GM18870 (cell line): Measurements from ENCODE around the gene ATXN7L1.

Experiments
- ATAC-seq: cut with Tn5 transposase; IDR thresholded peaks from one replicate; pipeline ENCODE4 v1.9.1; 2021; ENCODE audit warnings: moderate library complexity; ENCODE audit not compliant: unreplicated experiment

The ATXN7L1 gene

DNA sequence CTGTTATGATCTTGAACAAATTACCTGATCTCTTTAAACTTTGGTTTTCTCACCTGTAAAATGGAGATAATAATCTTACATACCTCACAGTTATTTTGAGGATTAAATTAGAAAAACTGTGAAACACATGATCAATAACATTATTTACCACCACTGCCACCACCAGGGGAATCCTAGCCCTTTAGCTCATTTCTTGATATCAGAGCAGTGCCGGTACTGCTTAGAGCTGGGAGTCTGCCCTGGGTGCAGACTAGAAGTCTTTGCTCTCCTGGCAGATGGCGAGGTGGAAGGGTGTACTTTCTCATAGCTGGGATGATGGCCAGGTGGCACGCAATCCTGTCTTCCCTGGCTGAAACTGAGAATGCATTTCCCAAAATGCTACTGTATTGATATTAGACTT lies 282.4 kb downstream of the ATXN7L1 start:
- no peak for ATAC-seq

DNA sequence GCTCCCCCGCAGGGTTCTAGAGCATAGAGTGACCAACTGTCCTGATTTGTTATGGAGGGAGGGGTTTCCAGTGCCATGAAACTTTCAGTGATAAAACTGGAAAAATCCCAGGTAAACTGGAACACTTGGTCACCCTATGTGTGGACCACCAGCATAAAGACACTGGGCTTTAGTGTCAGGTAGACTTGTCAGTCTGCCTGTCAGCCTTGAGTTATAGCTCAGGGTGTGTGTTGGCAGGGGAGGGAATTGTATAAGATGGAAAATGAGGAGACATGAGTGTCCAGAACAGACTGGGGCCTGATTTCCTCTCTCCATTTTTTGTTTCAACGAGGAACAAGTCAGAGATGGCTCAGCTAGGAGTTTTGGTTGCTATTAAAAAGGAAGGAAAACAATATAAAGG lies 284.9 kb downstream of the ATXN7L1 start:
- no peak for ATAC-seq

DNA sequence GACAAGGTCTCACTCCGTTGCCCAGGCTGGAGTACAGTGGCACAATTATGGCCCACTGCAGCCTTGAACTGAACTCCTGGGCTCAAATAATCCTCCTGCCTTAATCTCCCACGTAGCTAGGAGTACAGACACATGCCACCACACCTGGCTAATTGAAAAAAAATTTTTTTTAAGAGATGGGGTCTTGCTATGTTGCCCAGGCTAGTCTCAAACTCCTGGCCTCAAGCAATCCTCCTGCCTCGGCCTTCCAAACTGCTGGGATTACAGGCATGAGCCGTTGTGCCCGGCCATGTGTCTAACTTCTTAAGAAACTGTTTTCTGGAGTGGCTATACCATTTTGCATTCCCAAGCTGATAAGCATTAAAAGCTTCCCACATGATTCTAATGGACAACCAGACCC lies 285.6 kb downstream of the ATXN7L1 start:
- ATAC-seq: no peak

DNA sequence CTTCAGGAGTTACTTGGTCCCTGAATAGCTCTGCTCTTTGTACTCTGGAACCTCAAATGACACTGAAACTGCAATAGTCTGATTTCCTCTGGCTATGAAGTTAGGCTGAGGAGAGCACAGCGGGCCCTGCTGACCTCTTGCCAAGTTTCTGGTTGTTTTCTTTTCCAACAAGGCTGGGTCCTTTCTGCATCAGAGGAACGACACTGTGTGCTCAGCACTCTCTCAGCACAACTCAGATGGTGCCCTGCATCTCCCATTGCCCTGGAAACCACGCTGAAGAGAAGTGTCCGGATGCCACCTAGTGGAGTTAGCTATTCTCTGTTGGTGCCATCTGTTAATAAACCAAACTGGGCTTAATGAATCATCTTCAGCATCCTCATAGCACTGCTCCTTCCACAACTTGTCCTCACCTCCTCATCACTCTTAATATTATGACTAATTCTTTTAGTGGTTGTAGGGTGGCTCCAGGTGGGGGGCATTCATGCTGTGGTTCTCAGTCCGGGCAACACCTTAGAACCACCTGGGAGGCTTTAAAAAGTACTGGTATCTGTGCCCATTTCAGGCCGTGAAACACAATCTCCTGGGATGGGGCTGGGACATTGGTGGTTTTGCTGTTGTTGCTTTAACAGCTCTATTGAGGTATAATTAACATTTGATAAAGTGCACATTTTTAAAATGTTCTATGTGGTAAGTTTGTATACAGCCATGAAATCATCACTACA lies 286.9 kb downstream of the ATXN7L1 start:
- peak; percentile 84 for ATAC-seq

DNA sequence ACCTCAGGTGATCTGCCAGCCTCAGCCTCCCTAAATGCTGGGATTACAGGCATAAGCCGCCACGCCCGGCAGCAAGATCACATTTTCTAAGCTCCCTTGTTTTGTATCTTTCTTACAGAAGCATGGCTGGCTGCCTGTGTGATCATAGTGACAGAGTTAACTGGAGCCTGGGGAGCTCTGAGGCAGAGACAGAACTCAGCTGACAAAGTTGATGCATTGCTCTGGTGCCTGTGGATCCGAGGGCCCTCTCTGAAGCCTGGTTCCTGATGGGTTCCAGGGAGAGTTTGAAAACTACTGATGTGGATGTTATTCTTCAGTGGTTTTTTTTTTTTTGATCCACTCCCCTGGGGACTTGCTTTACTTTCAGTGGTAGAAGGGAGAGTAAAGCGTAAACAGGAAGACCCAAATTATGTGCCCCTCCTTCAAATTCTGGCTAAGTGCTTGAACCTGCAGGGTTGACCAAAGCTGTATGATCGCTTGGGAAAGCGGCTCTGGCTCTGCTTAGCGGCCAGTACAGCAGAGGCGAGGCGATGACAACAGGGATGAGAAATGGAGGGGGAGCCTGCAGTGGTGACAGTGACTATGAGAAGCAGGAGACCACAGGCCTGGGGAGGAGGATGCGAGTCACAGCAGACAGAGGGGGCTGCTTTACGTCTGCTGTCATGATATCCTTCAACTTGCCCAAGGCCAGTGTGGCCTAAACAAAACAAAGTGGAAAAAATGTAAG lies 288.3 kb downstream of the ATXN7L1 start:
- no peak for ATAC-seq

DNA sequence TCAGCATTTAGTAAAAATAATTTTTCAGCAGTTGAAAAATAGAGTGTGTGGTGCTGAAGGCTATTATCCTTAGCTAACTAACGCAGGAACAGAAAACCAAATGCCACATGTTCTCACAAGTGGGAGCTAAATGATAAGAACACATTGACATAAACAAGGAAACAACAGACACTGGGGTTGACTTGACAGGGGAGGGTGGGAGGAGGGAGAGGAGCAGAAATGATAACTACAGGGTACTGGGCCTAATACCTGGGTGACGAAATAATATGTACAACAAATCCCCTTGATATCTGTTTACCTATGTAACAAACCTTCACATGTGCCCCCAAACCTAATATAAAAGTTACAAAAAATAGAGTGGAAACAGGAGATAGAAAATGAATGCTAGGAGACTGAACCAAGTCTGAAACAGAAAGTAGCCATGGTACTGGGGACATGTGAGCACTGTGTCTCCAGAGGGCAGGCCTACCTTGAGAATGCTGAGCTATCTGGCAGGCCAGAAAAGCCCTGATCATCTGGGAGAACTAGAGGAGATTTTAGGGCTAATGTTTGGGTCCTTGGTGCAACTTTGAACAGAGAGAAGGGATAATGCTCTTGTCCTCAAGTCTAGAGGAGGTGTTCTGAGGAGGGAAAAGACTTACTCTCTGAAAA lies 290.4 kb downstream of the ATXN7L1 start:
- no peak for ATAC-seq

DNA sequence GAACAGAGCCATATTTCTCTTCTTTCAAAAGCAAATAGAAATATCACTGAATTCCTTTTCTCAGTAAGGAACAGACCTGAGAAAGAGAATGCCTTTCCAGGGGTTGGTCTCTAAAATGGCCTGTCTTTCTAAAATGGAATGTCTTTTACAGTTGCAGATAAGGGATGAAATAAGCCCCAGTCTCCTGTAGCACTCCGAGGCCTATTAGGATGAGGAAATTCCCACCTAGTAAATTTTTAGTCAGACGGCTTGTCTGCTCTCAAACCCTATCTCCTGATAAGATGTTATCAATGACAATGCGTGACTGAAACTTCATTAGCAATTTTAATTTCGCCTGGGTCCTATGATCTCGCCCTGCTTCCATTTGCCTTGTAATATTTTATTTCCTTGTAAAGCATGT lies 292.2 kb downstream of the ATXN7L1 start:
- no peak for ATAC-seq

DNA sequence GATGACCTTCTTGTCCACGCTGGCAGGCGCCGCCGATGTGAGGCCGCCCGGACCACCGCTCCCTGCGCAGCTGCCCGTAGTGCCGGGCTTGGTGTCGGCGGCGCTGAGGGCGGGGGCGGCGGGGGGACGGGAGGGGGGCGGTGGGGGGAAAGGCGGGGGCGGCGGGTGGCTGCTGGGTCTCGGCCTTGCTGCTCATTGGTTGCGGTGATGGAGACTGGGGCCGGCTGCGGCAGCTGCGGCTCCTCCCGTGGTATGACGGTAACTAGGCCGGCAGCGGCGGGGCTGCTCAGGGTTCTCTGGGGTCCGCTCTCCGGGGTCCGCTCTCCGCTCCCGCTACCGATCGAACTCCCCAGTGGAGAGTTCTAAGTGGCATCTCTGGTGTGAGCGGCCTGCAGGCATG lies 293.3 kb downstream of the ATXN7L1 start:
- no peak for ATAC-seq

DNA sequence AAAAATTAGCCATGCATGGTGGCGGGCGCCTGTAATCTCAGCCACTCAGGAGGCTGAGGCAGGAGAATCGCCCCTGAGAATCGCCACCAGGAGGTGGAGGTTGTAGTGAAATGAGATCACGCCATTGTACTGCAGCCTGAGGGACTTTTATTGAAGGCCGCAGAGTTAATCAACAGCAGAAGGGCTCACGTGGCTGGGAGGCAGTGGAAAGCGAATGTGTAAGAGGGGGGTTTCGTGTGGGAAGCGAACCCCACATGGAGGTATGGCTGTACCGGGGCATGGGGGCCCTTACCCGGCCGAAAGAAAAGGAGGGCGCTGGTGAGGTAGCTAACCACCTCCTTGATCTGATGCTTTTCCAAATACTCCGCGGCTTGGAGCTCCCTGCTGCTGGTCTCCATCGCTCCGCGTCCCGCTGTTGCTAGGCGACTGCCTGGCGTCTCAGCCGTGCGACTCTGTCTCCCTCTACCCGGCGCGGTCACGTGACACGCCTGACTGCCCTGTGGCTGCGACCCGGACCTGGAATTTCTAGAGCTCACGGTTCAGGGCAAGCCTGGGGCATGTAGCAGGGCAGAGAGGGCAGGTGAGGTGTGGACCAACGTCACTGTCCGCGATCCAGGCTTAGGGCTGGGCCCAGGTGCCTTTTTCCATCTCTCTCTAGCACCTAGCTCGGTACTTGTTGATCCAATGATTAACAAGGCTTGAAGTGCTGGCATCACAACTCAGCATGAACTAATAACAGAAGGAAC lies 295.2 kb downstream of the ATXN7L1 start, which contains the start of gene EFCAB10:
TSS of gene EFCAB10 (minus strand) at position 428 of the 746 bp plus-strand sequence. CDS start at position 398, 30 bp downstream.
- ATAC-seq: peak; percentile 61

DNA sequence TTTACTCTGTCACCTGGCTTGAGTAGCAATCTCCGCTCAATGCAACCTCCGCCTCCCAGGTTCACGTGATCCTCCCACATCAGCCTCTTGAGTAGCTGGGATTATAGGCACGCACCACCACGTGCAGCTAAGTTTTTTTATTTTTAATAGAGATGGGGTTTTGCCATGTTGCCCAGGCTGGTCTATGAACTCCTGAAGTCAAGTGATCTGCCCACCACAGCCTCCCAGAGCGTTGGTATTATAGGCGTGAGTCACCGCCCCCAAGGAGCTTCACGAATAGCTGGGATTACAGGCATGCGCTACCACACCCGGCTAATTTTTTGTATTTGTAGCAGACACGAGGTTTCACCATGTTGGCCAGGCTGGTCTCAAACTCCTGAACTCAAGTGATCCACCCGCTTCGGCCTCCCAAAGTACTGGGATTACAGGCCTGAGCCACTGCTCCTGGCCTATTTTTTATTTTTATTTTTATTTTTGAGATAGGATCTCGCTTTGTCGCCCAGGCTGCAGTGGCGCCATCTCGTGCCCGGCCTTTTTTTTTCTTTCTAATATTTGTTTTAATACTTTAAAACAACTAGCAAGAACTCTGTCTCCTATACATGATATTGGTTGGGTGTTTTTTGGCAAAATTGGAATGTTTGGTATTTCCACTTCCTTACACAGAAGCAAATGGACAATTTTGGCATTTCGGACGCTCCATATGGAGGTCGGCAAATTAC lies 296.2 kb downstream of the ATXN7L1 start:
- no peak for ATAC-seq

DNA sequence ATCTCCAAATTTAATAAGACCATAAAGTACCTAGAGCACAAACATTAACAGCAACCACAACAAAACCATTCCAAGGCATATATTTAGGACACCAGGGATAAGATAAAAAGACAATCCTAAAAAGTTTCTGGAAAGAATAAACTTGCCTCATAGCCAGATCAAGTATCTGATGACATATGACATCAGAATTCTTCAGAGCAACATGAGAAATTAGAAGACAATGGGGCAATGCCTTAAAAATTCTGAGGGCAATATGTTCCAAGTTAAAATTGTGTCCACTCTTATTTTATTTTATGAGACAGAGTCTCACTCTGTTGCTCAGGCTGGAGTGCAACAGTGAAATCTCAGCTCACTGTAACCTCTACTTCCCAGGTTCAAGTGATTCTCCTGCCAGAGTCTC lies 297.9 kb downstream of the ATXN7L1 start:
- ATAC-seq: no peak

DNA sequence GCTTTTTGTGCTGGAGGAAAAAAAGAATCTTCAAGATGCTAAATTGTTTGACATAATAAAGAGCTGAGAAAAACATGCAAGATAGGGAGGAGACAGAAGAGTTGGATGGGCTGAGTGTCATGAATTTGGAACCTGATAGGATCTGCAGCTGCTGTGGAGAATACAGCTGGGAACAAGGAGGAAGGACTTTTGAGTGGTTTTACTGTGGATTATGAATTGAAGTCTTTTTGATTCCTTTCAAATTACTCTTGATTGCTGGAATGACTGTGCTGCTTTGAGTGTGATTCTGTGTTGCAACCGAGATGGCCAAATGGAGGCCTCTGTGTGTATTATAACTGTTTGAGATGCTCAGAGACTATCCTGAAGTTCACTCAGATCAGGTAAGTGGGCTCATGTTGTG lies 299.1 kb downstream of the ATXN7L1 start:
- ATAC-seq: no peak

DNA sequence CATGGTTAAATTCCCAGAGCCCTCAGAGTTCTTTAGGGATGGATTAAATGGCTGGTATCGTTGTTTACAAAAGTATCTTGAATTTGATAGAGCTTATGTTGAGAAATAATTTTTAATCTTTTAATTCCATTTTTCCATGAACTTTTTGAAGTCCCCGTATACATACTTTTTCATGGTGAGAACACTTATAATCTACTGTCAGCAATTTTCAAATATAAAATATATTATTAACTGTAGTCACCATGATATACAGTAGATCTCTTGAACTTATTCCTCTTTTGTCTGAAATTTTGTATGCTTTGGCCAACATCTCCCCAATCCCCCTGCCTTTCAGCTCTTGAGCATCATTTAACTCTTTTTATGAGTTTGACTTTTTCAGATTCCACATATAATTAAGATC lies 304.5 kb downstream of the ATXN7L1 start:
- no peak for ATAC-seq

DNA sequence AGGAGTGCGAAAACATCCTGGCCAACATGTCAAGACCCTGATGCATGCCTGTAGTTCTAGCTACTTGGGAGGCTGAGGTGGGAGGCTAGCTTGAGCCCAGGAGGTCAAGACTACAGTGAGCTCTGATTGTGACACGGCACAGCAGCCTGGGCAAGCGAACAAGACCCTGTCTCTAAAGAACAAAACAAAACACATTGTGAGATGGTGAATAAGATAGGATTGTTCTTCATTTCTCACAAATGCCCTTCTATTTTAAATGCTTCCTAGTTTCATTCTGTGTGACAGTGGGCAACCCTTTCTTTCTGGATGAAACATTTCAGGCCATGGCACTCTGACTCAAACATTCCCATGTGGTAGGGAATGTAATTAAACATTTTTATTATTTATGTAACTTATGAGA lies 308.6 kb downstream of the ATXN7L1 start:
- no peak for ATAC-seq

DNA sequence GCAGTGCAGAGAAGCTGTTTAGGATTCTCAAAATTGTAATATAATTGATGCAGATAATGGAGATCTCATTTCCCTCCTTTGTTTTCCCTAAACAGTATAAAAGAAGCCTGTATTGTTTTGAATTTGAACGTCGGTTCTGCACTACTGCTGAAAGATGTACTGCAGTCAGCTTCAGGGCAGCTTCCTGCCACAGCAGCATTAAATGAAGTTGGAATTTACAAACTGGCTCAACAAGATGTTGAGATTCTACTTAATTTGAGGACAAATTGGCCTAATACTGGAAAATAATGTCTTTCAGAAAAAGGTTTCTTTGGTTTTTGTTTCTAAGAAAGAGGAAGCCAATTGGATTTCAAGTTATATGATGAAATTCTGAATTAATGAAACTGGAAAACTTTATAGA lies 309.4 kb downstream of the ATXN7L1 start:
- no peak for ATAC-seq

DNA sequence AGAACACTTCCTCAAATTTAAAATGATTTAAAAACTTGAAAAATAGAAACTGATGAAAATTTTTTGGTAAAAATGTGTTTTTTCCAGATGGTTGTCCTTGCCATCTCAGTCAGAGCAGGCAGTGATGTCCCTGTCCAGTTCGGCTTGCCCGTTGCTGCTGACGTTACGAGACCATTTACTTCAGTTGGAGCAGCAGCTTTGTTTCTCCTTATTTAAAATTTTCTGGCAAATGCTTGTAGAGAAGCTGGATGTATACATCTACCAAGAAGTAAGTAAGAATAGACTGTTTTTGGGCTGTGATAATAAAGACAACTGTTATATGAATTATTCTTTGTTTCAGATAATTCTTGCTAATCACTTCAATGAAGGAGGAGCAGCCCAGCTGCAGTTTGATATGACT lies 311.2 kb downstream of the ATXN7L1 start:
- no peak for ATAC-seq

DNA sequence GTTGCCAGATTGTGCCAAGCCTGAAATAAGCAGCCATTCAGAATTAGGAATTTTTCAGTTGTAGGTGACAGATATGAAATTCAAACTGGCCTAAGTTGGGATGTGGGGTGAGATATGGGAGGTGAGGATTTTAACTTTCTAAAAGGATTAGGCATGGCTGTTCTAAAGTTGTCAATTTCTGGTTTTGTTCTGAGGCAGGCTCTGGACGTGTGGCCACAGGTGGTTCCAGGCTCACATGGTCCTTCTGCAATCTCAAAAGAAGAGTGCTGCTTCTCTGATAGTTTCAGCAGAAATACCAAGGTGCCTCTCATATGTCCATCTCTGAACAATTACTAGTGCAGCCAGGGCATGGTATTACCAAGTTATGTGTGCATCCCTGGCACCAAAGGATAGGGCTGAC lies 316.5 kb downstream of the ATXN7L1 start:
- no peak for ATAC-seq
